ENCODE results near the gene STK39. TPM values are rescaled to one million over a fixed set of nuclear protein-coding genes. Genes with fewer than 3 reads are reported as not detected.

STK39 gene
- total and polyA plus RNA-seq, 9 of the 15 experiments (the other 6 are each of a cell fraction or from before 2014, with no cell fraction given), result 0.19 to 0.76 (median 0.51) TPM

DNA sequence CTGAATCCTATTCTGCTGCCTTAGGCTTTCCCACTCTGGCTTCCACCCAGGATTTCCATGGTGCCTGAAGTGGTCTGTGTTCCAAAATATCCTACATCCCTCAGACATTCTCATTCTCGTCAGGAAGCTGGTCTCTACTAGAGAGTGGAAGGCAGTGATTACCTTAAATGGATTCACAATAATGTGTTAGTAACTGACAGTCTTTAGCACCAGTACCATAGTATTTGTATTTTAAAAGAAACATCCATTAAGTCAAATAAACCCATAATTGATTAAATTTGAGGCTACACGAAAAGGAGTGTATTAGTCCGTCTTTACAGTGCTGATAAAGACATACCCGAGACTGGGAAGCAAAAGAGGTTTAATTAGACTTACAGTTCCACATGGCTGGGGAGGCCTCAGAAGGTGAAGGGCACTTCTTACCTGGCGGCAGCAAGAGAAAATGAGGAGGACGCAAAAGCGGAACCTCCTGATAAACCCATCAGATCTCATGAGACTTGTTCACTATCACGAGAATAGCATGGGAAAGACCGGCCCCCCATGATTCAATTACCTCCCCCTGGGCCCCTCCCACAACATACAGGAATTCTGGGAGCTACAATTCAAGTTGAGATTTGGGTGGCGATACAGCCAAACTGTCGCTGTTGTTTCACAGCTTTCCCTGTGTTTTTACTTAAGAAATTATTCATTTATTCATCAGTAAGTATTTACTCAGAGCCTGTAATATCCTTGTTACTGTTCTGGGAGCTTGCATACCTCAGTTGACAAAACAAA, 306.5 kb downstream of the STK39 start (continued):
- TF ChIP-seq, protein P1, sequence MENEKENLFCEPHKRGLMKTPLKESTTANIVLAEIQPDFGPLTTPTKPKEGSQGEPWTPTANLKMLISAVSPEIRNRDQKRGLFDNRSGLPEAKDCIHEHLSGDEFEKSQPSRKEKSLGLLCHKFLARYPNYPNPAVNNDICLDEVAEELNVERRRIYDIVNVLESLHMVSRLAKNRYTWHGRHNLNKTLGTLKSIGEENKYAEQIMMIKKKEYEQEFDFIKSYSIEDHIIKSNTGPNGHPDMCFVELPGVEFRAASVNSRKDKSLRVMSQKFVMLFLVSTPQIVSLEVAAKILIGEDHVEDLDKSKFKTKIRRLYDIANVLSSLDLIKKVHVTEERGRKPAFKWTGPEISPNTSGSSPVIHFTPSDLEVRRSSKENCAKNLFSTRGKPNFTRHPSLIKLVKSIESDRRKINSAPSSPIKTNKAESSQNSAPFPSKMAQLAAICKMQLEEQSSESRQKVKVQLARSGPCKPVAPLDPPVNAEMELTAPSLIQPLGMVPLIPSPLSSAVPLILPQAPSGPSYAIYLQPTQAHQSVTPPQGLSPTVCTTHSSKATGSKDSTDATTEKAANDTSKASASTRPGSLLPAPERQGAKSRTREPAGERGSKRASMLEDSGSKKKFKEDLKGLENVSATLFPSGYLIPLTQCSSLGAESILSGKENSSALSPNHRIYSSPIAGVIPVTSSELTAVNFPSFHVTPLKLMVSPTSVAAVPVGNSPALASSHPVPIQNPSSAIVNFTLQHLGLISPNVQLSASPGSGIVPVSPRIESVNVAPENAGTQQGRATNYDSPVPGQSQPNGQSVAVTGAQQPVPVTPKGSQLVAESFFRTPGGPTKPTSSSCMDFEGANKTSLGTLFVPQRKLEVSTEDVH (IDR thresholded peaks at IDR 0.05; ENCODE audit: low read depth, partially characterized antibody), result peak; percentile 17
- TF ChIP-seq FOXA1 (IDR thresholded peaks at IDR 0.05; ENCODE audit: borderline replicate concordance) (no peak), TARDBP (IDR thresholded peaks at IDR 0.05) (no peak), ZKSCAN1 (IDR thresholded peaks at IDR 0.05; ENCODE audit: low read depth, low read length) (no peak), MYNN (IDR thresholded peaks at IDR 0.05) (no peak), MYNN (CRISPR knock-in tag; IDR thresholded peaks at IDR 0.05) (no peak), ZC3H4 (CRISPR knock-in tag; IDR thresholded peaks at IDR 0.05; ENCODE audit: borderline replicate concordance) (no peak), BACH1 (tag; IDR thresholded peaks at IDR 0.05) (no peak; the same call in 1 of the 2 replicates), BRD9 (IDR thresholded peaks at IDR 0.05; ENCODE audit: low read depth, partially characterized antibody) (no peak), TAF9B (IDR thresholded peaks at IDR 0.05; ENCODE audit: partially characterized antibody) (peak; percentile 95), HDGF (IDR thresholded peaks at IDR 0.05) (no peak), CSDE1 (IDR thresholded peaks at IDR 0.05) (no peak; a peak in 2 of 4 replicates), ZNF232 (CRISPR knock-in tag; IDR thresholded peaks at IDR 0.05) (no peak), NCOR1 (IDR thresholded peaks at IDR 0.05) (peak; percentile 45; the same call in 1 of the 2 replicates), BCOR (IDR thresholded peaks at IDR 0.05) (no peak), MTF1 (CRISPR knock-in tag; IDR thresholded peaks at IDR 0.05; ENCODE audit: borderline replicate concordance) (no peak), SP2 (IDR thresholded peaks at IDR 0.05; ENCODE audit: extremely low read depth, low read depth, low read length, poor library complexity, severe bottlenecking) (no peak), MTA1 (IDR thresholded peaks at IDR 0.05; ENCODE audit: borderline replicate concordance) (no peak), CHD1 (IDR thresholded peaks at IDR 0.05; ENCODE audit: low read length) (peak; percentile 85), SMAD1 (IDR thresholded peaks at IDR 0.05; ENCODE audit: low read depth, low read length, partially characterized antibody) (peak; percentile 95), CHD4 (IDR thresholded peaks at IDR 0.05; ENCODE audit: insufficient read depth, insufficient replicate concordance, low read depth, low read length, poor library complexity, severe bottlenecking) (no peak)
- TF ChIP-seq, protein P2, sequence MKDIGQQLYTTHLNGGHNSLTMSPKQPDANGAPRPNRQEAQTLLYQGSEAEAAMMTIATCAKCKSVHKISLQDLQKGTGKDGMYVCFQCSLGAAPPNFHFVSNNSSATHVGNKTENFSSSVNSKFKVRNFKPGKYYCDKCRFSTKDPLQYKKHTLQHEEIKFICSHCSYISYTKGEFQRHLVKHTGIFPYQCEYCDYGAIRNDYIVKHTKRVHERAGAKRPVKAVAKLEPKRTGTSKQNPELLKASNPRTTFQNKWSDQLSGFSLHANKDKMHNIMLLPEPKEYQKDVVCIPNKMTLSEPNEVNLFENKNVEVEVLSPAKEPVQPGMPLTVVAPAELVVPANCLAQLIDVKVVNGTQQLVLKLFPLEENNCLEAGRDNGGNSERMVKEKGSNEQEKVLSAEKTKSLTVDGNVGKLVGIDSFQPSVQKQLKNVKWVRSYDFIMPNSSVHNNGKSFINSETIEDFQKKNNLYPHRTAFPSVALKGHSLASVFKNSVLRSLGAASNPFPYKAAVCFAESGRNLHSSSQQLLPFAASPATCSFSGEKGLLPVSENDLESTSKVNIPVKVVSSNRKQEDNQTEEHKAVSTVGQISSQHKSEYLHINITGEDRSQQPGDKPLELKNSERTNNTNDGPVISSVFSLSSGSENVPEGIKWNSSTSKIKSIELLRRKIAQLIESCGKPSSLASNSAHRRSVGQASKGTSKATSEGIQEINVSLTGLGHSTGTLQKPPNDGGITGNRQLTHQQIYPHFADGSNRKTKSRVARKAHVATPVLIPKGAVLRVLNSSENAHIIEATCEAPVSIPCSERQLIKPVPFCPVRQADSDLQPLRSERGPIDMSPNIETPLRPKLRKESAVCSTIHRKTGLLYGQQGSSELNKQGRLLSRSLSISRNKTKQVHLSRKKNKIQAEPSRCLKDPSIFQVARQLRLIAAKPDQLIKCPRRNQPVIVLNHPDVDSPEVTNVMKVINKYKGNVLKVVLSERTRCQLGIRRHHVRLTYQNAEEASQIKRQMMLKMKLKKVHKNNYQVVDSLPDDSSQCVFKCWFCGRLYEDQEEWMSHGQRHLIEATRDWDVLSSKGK (CRISPR knock-in tag; IDR thresholded peaks at IDR 0.05), result no peak
- TF ChIP-seq, protein P3, sequence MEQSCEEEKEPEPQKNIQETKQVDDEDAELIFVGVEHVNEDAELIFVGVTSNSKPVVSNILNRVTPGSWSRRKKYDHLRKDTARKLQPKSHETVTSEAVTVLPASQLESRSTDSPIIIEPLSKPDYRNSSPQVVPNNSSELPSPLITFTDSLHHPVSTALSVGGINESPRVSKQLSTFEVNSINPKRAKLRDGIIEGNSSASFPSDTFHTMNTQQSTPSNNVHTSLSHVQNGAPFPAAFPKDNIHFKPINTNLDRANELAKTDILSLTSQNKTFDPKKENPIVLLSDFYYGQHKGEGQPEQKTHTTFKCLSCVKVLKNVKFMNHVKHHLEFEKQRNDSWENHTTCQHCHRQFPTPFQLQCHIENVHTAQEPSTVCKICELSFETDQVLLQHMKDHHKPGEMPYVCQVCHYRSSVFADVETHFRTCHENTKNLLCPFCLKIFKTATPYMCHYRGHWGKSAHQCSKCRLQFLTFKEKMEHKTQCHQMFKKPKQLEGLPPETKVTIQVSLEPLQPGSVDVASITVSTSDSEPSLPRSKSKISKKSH (CRISPR knock-in tag; IDR thresholded peaks at IDR 0.05), result no peak

Data from K562 (cell line).